ENCODE measurements around the gene RFC4. TPM values are rescaled to one million over a fixed set of nuclear protein-coding genes. Genes with fewer than 3 reads are reported as not detected.

Gene RFC4
- total and polyA plus RNA-seq, 2 of the 13 experiments (the other 11 are each of a cell fraction or from before 2014, with no cell fraction given): 18.5 to 103 TPM

GRCh38 chr3:186818516-186818915 is 12.2 kb upstream of the RFC4 start (continued):
- no peak for TF ChIP-seq EZH2 (conservative IDR thresholded peaks at IDR 0.05; ENCODE audit: low read depth, low read length)
- no peak for TF ChIP-seq ZFP41 (CRISPR knock-in tag; IDR thresholded peaks at IDR 0.05; ENCODE audit: borderline replicate concordance)
- TF ChIP-seq ZNF10 (CRISPR knock-in tag; IDR thresholded peaks at IDR 0.05; ENCODE audit: borderline replicate concordance, low read depth): no peak
- TF ChIP-seq KAT7 (CRISPR knock-in tag; IDR thresholded peaks at IDR 0.05; ENCODE audit: borderline replicate concordance): no peak
- TF ChIP-seq, protein P1, sequence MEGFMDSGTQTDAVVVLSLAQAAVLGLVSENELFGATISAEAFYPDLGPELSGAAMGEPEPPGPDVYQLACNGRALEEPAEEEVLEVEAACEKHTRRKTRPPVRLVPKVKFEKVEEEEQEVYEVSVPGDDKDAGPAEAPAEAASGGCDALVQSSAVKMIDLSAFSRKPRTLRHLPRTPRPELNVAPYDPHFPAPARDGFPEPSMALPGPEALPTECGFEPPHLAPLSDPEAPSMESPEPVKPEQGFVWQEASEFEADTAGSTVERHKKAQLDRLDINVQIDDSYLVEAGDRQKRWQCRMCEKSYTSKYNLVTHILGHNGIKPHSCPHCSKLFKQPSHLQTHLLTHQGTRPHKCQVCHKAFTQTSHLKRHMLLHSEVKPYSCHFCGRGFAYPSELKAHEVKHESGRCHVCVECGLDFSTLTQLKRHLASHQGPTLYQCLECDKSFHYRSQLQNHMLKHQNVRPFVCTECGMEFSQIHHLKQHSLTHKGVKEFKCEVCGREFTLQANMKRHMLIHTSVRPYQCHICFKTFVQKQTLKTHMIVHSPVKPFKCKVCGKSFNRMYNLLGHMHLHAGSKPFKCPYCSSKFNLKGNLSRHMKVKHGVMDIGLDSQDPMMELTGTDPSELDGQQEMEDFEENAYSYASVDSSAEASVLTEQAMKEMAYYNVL (CRISPR knock-in tag; IDR thresholded peaks at IDR 0.05; ENCODE audit: borderline replicate concordance): no peak

- ChIA-PET POLR2A (no interaction called here), CTCF (ENCODE audit: low intra/inter-chr PET ratio, low total read pairs) (no interaction called here)
- intact Hi-C loops (cut with micrococcal nuclease; ENCODE audit: unreplicated experiment): no loop called here
- in situ Hi-C loops (cut with HindIII; ENCODE audit: extremely low pct_ligation_motif_present, low pct_unique_long_range_greater_than_20kb): loop anchor here (25.0 kb wide), 2 partner anchors 553 to 828 kb away; no protein-coding TSS in a partner anchor
- H3K27me3 ChIP-seq (ENCODE audit: control insufficient read depth in 1 of 2, insufficient read depth in 2 of 2, low read length in 2 of 2): peaks cover 2 to 18% of the 10 kb centered on the region in 2 experiments; a peak in 4 of 5 replicates
- H3K9me3 ChIP-seq (ENCODE audit: low read length): no peaks in the 10 kb centered on the region
- H2AFZ ChIP-seq (ENCODE audit: low read length): no peak overlapping the region
- WGBS (ENCODE audit: low lambda C conversion rate): 75% methylated on average over 1 of the region's 1 CpG
- H3K4me3 ChIP-seq (replicated peaks in 1 of 3; ENCODE audit: insufficient read depth in 1 of 3, low read depth in 2 of 3, low read length in 3 of 3): no peak overlapping the region
- no peak overlapping the region for H3K9ac ChIP-seq (ENCODE audit: insufficient read depth, low read depth, low read length)
- no peaks in the 10 kb centered on the region for H3K36me3 ChIP-seq (replicated peaks in 1 of 2; ENCODE audit: control insufficient read depth in 1 of 2, insufficient read depth in 2 of 2, low read length in 2 of 2)
- no TSS peak for BruUV-seq (replicated peaks)
- no peak overlapping the region for H3K27ac ChIP-seq (ENCODE audit: extremely low read length, insufficient read depth, low read length)
- H3K4me1 ChIP-seq (ENCODE audit: insufficient read depth, low read length): peaks cover 14% of the 10 kb centered on the region; the same call in 1 of the 2 replicates
- H3K4me2 ChIP-seq (ENCODE audit: low read depth, low read length): no peak overlapping the region
- no peaks in the 10 kb centered on the region for H4K20me1 ChIP-seq (ENCODE audit: insufficient read depth, low read length)
- H3K79me2 ChIP-seq (ENCODE audit: insufficient read depth, low read length): no peaks in the 10 kb centered on the region
- ATAC-seq (no peak), DNase-seq (ENCODE audit: low spot score) (no peak), FAIRE-seq (no peak)
- TF ChIP-seq PRDM4 (CRISPR knock-in tag; IDR thresholded peaks at IDR 0.05; ENCODE audit: borderline replicate concordance) (no peak), ZSCAN30 (CRISPR knock-in tag; IDR thresholded peaks at IDR 0.05) (no peak), NR2F2 (IDR thresholded peaks at IDR 0.05; ENCODE audit: borderline replicate concordance, low read depth) (no peak), SP5 (CRISPR knock-in tag; IDR thresholded peaks at IDR 0.05; ENCODE audit: borderline replicate concordance, low read depth) (no peak), HDAC6 (IDR thresholded peaks at IDR 0.05; ENCODE audit: low read depth, low read length) (no peak), SATB2 (CRISPR knock-in tag; IDR thresholded peaks at IDR 0.05) (no peak), HOXA3 (CRISPR knock-in tag; IDR thresholded peaks at IDR 0.05) (no peak), ZNF256 (CRISPR knock-in tag; conservative IDR thresholded peaks at IDR 0.05) (no peak)
- TF ChIP-seq, protein P2, sequence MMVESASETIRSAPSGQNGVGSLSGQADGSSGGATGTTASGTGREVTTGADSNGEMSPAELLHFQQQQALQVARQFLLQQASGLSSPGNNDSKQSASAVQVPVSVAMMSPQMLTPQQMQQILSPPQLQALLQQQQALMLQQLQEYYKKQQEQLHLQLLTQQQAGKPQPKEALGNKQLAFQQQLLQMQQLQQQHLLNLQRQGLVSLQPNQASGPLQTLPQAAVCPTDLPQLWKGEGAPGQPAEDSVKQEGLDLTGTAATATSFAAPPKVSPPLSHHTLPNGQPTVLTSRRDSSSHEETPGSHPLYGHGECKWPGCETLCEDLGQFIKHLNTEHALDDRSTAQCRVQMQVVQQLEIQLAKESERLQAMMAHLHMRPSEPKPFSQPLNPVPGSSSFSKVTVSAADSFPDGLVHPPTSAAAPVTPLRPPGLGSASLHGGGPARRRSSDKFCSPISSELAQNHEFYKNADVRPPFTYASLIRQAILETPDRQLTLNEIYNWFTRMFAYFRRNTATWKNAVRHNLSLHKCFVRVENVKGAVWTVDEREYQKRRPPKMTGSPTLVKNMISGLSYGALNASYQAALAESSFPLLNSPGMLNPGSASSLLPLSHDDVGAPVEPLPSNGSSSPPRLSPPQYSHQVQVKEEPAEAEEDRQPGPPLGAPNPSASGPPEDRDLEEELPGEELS (CRISPR knock-in tag; IDR thresholded peaks at IDR 0.05): no peak
Measured at GRCh38 chr3:186815435-186815834, 9.2 kb upstream of the RFC4 start.

All from HepG2 (cell line).